GM23338 (cell line): ENCODE data around the gene PALS2. TPM values are rescaled to one million over a fixed set of nuclear protein-coding genes. Genes with fewer than 3 reads are reported as not detected.

Experiments used
- ATAC-seq: fragments of 200-7000 bp; cut with Tn5 transposase; 3 replicates; pipeline ENCODE4 v1.9.1; 2020
- DNase-seq: peaks from one replicate; pipeline ENCODE4 v3.0.0-alpha.2; 2015; ENCODE audit warnings: low spot score
- H2AFZ ChIP-seq: fragments of 200-600 bp; sonication (generic); 2 replicates; pipeline ENCODE4 v1.8.0; 2016; ENCODE audit warnings: antibody characterized with exemption, mild to moderate bottlenecking, moderate library complexity
- H3F3A ChIP-seq: fragments of 200-600 bp; sonication (generic); replicated peaks from 2 replicates; pipeline ENCODE4 v1.8.0; 2017; ENCODE audit warnings: antibody characterized with exemption, mixed run types, low read depth
- H3K27ac ChIP-seq: fragments of 200-600 bp; sonication (generic); 2 replicates; pipeline ENCODE4 v1.6.1; 2016; ENCODE audit warnings: low read depth
- H3K27me3 ChIP-seq: fragments of 200-600 bp; sonication (generic); 2 replicates; pipeline ENCODE4 v1.8.0; 2016; ENCODE audit warnings: mild to moderate bottlenecking, mixed run types, moderate library complexity; ENCODE audit not compliant: insufficient read depth
- H3K36me3 ChIP-seq: fragments of 200-600 bp; sonication (generic); 2 replicates; pipeline ENCODE4 v1.8.0; 2016; ENCODE audit warnings: mild to moderate bottlenecking; ENCODE audit not compliant: insufficient read depth
- H3K4me1 ChIP-seq: fragments of 200-600 bp; sonication (generic); 2 replicates; pipeline ENCODE4 v1.8.0; 2016; ENCODE audit warnings: mild to moderate bottlenecking, moderate library complexity; ENCODE audit not compliant: insufficient read depth
- H3K4me2 ChIP-seq: fragments of 200-600 bp; sonication (generic); 2 replicates; pipeline ENCODE4 v1.7.1; 2017; ENCODE audit warnings: mixed run types
- H3K4me3 ChIP-seq: fragments of 200-600 bp; sonication (generic); 2 replicates; pipeline ENCODE4 v1.6.1; 2016; ENCODE audit warnings: mixed run types
- H3K79me2 ChIP-seq: fragments of 200-600 bp; sonication (generic); replicated peaks from 2 replicates; pipeline ENCODE4 v1.8.0; 2017; ENCODE audit warnings: mild to moderate bottlenecking; ENCODE audit not compliant: insufficient read depth
- H3K9me2 ChIP-seq: fragments of 200-600 bp; sonication (generic); 2 replicates; pipeline ENCODE4 v1.8.0; 2017; ENCODE audit not compliant: insufficient read depth
- H4K20me1 ChIP-seq: fragments of 200-600 bp; sonication (generic); replicated peaks from 2 replicates; pipeline ENCODE4 v1.8.0; 2017; ENCODE audit warnings: mild to moderate bottlenecking; ENCODE audit not compliant: insufficient read depth
- H3K27ac Mint-ChIP-seq: 2 replicates; pipeline ENCODE4 v1.8.0; 2020; ENCODE audit warnings: inconsistent platforms, mild to moderate bottlenecking, moderate library complexity, mixed read lengths
- H3K27me3 Mint-ChIP-seq: 3 replicates; pipeline ENCODE4 v1.8.0; 2022; ENCODE audit warnings: low read depth, mild to moderate bottlenecking, moderate library complexity, mixed read lengths, inconsistent platforms; ENCODE audit not compliant: insufficient read depth, poor library complexity
- H3K36me3 Mint-ChIP-seq: 3 replicates; pipeline ENCODE4 v1.8.0; 2021; ENCODE audit warnings: low read depth, mild to moderate bottlenecking, inconsistent platforms, moderate library complexity, mixed read lengths
- H3K4me1 Mint-ChIP-seq: 3 replicates; pipeline ENCODE4 v1.8.0; 2020; ENCODE audit warnings: mild to moderate bottlenecking, inconsistent platforms, mixed read lengths
- H3K4me3 Mint-ChIP-seq: 3 replicates; pipeline ENCODE4 v1.8.0; 2021; ENCODE audit warnings: moderate library complexity, mild to moderate bottlenecking, inconsistent platforms, mixed read lengths
- H3K9me3 Mint-ChIP-seq: 3 replicates; pipeline ENCODE4 v1.8.0; 2020; ENCODE audit warnings: moderate library complexity, mild to moderate bottlenecking, inconsistent platforms, mixed read lengths
- CREB1 ChIP-seq: fragments of 250-450 bp; sonication (Bioruptor Pico); IDR thresholded peaks from 2 replicates; pipeline ENCODE4 v1.5.0; 2020; ENCODE audit warnings: low read depth, mild to moderate bottlenecking, moderate library complexity
- CTCF ChIP-seq, 2 experiments: fragments of 200-600 bp in 1 of 2; sonication (generic) in 1 of 2; conservative IDR thresholded peaks; 2 replicates each; pipeline versions ENCODE4 v1.5.1 to v1.6.1; 2016 to 2017; ENCODE audit warnings: antibody characterized with exemption in 2 of 2, low read depth in 2 of 2, mild to moderate bottlenecking in 2 of 2, moderate library complexity in 1 of 2
- ETS1 ChIP-seq: IDR thresholded peaks from 2 replicates; pipeline ENCODE4 v1.6.1; 2016; ENCODE audit warnings: antibody characterized with exemption
- EZH2 ChIP-seq: fragments of 200-600 bp; sonication (generic); IDR thresholded peaks from one replicate; pipeline ENCODE4 v1.8.0; 2017; ENCODE audit warnings: antibody characterized with exemption, mild to moderate bottlenecking, low read depth; ENCODE audit not compliant: unreplicated experiment
- EZH2phosphoT487 ChIP-seq: fragments of 200-600 bp; sonication (generic); IDR thresholded peaks from one replicate; pipeline ENCODE4 v1.8.1; 2018; ENCODE audit warnings: antibody characterized with exemption; ENCODE audit not compliant: unreplicated experiment
- JUNB ChIP-seq: IDR thresholded peaks from one replicate; pipeline ENCODE4 v1.6.1; 2016; ENCODE audit warnings: antibody characterized with exemption; ENCODE audit not compliant: unreplicated experiment
- NANOG ChIP-seq: IDR thresholded peaks from 2 replicates; pipeline ENCODE4 v1.6.1; 2016; ENCODE audit warnings: antibody characterized with exemption, borderline replicate concordance
- POLR2AphosphoS5 ChIP-seq: IDR thresholded peaks from 2 replicates; pipeline ENCODE4 v1.6.1; 2016; ENCODE audit warnings: antibody characterized with exemption, low read depth
- STAT1 ChIP-seq: IDR thresholded peaks from one replicate; pipeline ENCODE4 v1.6.1; 2016; ENCODE audit warnings: antibody characterized with exemption; ENCODE audit not compliant: unreplicated experiment
- ZNF114 ChIP-seq: fragments of 250-450 bp; sonication (Bioruptor Pico); IDR thresholded peaks from 2 replicates; pipeline ENCODE4 v1.5.0; 2020; ENCODE audit warnings: mild to moderate bottlenecking, moderate library complexity
- ZNF331 ChIP-seq: fragments of 250-450 bp; sonication (Bioruptor Pico); IDR thresholded peaks from 2 replicates; pipeline ENCODE4 v1.5.0; 2020; ENCODE audit warnings: low read depth, mild to moderate bottlenecking, moderate library complexity
- ZNF462 ChIP-seq: fragments of 250-450 bp; sonication (Bioruptor Pico); IDR thresholded peaks from 2 replicates; pipeline ENCODE4 v1.5.0; 2020; ENCODE audit warnings: mild to moderate bottlenecking, moderate library complexity
- polyA plus RNA-seq: library from polyadenylated mRNA; unstranded; fragments of >200 nt; fragmentation: Nextera tagmentation; extraction: Ambion mirVana; gene quantifications from 2 replicates; pipeline ENCODE4 v1.2.1, GENCODE V29; 2016
- total RNA-seq: library from RNA; depleted of rRNA; stranded (reverse); fragments of >200 nt; shearing (Covaris generic); gene quantifications from 2 replicates; pipeline ENCODE4 v1.2.3, GENCODE V29; 2014
- TF ChIP-seq, protein P1 (sequence below): IDR thresholded peaks from one replicate; pipeline ENCODE4 v1.6.1; 2018; ENCODE audit warnings: antibody characterized with exemption; ENCODE audit not compliant: unreplicated experiment

PALS2 gene
- total and polyA plus RNA-seq, 2 experiments from 2014 or later = 51.8 to 115 TPM

DNA sequence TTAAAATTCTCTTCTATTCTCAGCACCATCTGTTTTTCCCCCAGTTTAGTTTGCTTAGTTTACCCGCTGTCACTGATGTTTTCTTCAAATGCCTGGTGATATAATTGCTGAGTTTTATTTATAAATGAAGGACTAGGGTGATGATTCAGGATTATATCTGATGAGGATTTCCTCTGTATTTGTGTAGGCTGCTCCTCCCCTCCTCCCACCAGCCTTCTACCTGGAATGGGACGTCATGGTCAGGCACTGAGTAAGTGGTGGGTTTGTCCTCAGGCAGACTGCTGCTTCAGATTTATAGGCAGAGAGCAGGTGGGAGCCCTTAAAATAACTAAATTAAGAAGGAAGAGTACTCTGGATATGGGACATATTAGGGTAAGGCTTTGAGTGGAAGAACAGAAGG lies 35.8 kb downstream of the PALS2 start:
- H4K20me1 ChIP-seq = peaks cover 26% of the 10 kb centered on the region; the same call in 1 of the 2 replicates
- no peaks in the 10 kb centered on the region for H3K36me3 ChIP-seq
- H3K27me3 Mint-ChIP-seq = peaks cover 5% of the 10 kb centered on the region
- H3K79me2 ChIP-seq = peaks cover 100% of the 10 kb centered on the region
- peak overlapping the region; percentile 83 for H3K27ac ChIP-seq
- H3K4me3 Mint-ChIP-seq = peak overlapping the region; percentile 49
- peaks cover 42% of the 10 kb centered on the region for H3K4me1 Mint-ChIP-seq
- no peaks in the 10 kb centered on the region for H3K9me2 ChIP-seq
- H3K36me3 Mint-ChIP-seq = no peaks in the 10 kb centered on the region
- no peak for TF ChIP-seq STAT1
- no peak for TF ChIP-seq CTCF (conservative IDR thresholded peaks at IDR 0.05; ENCODE audit: low read depth in 2 of 2)
- TF ChIP-seq POLR2AphosphoS5 = no peak
- TF ChIP-seq ETS1 = no peak
- TF ChIP-seq ZNF462 (CRISPR knock-in tag) = no peak
- no peak for TF ChIP-seq JUNB
- no peak for TF ChIP-seq NANOG
- TF ChIP-seq ZNF331 (CRISPR knock-in tag) = no peak
- TF ChIP-seq ZNF114 = no peak
- TF ChIP-seq EZH2 = no peak
- TF ChIP-seq, protein P1, sequence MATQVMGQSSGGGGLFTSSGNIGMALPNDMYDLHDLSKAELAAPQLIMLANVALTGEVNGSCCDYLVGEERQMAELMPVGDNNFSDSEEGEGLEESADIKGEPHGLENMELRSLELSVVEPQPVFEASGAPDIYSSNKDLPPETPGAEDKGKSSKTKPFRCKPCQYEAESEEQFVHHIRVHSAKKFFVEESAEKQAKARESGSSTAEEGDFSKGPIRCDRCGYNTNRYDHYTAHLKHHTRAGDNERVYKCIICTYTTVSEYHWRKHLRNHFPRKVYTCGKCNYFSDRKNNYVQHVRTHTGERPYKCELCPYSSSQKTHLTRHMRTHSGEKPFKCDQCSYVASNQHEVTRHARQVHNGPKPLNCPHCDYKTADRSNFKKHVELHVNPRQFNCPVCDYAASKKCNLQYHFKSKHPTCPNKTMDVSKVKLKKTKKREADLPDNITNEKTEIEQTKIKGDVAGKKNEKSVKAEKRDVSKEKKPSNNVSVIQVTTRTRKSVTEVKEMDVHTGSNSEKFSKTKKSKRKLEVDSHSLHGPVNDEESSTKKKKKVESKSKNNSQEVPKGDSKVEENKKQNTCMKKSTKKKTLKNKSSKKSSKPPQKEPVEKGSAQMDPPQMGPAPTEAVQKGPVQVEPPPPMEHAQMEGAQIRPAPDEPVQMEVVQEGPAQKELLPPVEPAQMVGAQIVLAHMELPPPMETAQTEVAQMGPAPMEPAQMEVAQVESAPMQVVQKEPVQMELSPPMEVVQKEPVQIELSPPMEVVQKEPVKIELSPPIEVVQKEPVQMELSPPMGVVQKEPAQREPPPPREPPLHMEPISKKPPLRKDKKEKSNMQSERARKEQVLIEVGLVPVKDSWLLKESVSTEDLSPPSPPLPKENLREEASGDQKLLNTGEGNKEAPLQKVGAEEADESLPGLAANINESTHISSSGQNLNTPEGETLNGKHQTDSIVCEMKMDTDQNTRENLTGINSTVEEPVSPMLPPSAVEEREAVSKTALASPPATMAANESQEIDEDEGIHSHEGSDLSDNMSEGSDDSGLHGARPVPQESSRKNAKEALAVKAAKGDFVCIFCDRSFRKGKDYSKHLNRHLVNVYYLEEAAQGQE = no peak
- no peak for TF ChIP-seq CREB1 (CRISPR knock-in tag)
- no peak for TF ChIP-seq EZH2phosphoT487
- ATAC-seq = peak; percentile 63
- peak overlapping the region; percentile 69 for H3K4me2 ChIP-seq
- H3F3A ChIP-seq = no peaks in the 10 kb centered on the region
- peak overlapping the region; percentile 30; the same call in 1 of the 2 replicates for H3K4me3 ChIP-seq
- no peaks in the 10 kb centered on the region for H3K9me3 Mint-ChIP-seq
- no peaks in the 10 kb centered on the region for H3K27me3 ChIP-seq
- DNase-seq = peak; percentile 30
- peaks cover 46% of the 10 kb centered on the region for H3K4me1 ChIP-seq
- H3K27ac Mint-ChIP-seq = peak overlapping the region; percentile 67
- H2AFZ ChIP-seq = no peak overlapping the region
